GM13976 (cell line): ENCODE results near the gene RNF150.

Source experiments
- DNase-seq: peaks from one replicate; pipeline ENCODE4 v3.0.0; 2012; ENCODE audit warnings: low spot score
- in situ Hi-C: fragments of 300-500 bp; cut with MboI; formaldehyde crosslinking; loops from one replicate; pipeline ENCODE4 v1.12.0; 2022; ENCODE audit warnings: low sequenced_read_pairs, mixed read lengths, inconsistent platforms; ENCODE audit not compliant: unreplicated experiment
- TF ChIP-seq, protein P1 (sequence below): IDR thresholded peaks from 2 replicates; pipeline ENCODE4 v1.5.1; 2012; ENCODE audit warnings: borderline replicate concordance, mild to moderate bottlenecking; ENCODE audit not compliant: insufficient read depth; ENCODE audit errors: extremely low read depth, missing control alignments, control extremely low read depth

Gene RNF150

DNA sequence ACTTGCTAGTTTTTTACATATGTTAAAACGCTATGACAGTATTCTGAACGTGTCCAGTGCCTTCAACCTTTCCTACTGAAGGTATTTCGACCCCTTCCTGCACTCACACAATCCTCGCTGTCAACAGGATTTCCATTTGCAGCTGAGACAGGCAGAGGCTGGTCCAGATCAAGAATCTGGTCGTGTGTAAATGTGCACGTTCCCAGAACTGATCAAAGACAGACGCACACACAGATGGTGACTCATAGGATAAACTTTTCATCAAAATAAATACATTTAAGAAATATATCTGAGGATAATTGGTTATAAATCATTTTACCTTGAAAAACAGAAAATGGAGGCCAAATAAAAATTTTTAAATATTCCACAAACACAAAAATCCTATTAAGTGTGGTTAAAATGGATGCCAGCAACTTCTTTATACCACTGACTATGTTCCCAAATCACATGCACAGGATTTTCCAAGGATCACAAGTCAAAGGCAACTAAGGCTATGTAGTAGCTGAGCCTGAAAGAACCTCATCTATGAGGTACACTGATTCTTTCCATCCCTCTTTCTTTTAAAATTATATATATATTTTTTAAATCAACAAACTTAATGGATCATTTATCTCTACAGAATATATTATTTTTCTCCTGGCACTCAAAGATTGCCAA is 85.9 kb downstream of the RNF150 start:
- no peak for DNase-seq
- TF ChIP-seq, protein P1, sequence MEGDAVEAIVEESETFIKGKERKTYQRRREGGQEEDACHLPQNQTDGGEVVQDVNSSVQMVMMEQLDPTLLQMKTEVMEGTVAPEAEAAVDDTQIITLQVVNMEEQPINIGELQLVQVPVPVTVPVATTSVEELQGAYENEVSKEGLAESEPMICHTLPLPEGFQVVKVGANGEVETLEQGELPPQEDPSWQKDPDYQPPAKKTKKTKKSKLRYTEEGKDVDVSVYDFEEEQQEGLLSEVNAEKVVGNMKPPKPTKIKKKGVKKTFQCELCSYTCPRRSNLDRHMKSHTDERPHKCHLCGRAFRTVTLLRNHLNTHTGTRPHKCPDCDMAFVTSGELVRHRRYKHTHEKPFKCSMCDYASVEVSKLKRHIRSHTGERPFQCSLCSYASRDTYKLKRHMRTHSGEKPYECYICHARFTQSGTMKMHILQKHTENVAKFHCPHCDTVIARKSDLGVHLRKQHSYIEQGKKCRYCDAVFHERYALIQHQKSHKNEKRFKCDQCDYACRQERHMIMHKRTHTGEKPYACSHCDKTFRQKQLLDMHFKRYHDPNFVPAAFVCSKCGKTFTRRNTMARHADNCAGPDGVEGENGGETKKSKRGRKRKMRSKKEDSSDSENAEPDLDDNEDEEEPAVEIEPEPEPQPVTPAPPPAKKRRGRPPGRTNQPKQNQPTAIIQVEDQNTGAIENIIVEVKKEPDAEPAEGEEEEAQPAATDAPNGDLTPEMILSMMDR = no peak
- in situ Hi-C loops = no loop called here

DNA sequence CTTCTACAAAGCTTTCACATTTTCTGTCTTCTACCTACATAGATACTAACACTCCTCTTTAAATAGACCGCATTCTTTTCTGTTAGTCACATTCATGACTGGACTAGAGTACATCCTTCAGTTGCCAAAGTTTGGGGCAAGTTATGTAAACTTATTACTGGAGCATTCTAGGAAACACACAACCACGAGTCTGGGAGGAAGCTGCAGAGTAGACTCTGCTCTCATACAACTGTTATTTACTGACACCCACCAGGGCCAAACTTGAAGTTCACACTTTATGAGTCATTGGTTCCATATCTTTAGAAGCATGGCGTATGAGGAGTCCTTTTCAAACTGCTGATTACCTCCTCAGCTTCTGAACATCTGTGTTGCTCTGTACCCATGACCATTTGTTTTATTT is 87.0 kb downstream of the RNF150 start:
- no peak for DNase-seq
- in situ Hi-C loops = no loop called here
- TF ChIP-seq, protein P1 = no peak

DNA sequence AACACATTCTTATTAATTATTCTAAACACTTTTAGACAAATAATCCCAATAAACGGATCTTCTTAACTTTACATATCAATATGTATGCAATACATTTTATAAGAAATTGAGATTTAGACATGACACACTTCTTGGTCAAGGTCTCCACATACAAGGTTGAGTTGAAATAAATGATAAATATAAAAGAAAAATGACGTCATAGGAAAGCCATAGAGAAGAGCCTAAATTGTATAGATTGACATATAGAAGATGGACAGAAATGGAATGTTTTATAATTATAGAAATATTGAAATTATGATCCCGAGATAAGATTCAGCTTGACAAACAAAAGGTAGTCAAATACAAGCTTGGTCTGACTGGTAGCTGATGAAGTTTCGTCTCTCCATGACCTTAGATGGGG is 87.4 kb downstream of the RNF150 start:
- in situ Hi-C loops = no loop called here
- no peak for DNase-seq
- TF ChIP-seq, protein P1 = no peak

DNA sequence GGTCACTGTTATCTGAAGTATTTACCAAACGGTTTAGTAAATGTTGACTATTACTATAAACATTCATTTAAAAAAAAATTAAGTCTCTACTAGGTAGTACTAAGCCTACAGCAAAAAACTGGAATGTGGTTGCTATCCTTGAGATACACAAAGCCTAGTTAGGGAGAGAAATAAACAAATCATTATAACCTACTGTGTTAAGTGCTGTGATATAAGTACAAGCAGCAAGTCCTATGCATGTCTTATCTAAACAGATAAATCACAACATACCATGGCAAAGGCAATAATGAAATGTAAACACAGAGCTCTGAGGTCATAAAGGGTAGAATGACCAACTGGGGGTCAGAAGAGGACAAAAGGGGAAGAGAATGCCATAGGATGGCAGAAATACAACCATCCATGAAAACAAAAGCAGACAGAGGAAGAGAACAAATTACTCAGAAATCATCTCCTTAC is 92.2 kb downstream of the RNF150 start:
- no peak for DNase-seq
- in situ Hi-C loops = no loop called here
- TF ChIP-seq, protein P1 = no peak

DNA sequence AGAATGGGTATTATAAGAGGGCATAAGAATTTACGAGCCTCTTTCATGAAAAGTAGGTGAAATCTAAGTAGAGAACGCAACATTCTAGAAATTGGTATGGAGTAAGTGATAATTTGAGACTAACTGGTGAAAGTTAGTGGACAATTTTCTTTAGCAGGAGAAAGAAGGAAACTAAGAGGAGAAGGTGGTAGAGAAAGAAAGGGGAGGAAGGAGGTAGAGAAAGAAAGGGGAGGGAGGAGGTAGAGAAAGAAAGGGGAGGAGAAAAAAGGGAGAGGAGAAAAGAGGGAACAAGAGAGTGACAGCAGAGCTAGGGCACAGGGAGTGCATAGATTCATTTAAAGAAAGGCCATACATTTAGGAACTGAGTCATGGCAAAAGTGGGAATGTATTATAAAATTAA is 94.1 kb downstream of the RNF150 start:
- DNase-seq = no peak
- in situ Hi-C loops = no loop called here
- TF ChIP-seq, protein P1 = no peak

DNA sequence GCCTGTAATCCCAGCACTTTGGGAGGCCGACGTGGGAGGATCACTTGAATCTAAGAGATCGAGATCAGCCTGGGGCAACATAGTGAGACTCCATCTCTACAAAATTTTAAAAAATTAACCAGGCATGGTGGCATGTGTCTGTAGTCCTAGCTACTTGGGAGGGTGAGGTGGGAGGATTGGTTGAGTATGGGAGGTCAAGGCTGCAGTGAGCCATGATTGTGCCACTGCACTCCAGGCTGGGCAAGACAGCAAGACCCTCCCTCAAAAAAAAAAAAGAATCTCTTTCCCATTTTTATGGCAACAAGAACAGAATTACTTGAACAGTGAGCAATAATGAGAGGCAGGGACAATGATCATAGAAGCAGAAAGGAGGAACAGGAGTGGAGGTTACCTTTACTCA is 94.8 kb downstream of the RNF150 start:
- in situ Hi-C loops = no loop called here
- TF ChIP-seq, protein P1 = no peak
- no peak for DNase-seq
